Measurements from ENCODE around the gene URI1.
A peak's percentile ranks its signal among the peaks of the same experiment; 100 is the strongest.
"Not testable (repeated sequence)": the region's sequence is repeated elsewhere in the genome, so short reads cannot be mapped to it uniquely, and the experiment has no call there.

The URI1 gene

GRCh38 chr19:29941828-29942403 lies at the start of gene URI1:
Gene URI1 (plus strand): TSS chr19:29942239. CDS start chr19:29942548, 309 bp downstream.
- DNase-seq: peak; percentile 90 to 98

GRCh38 chr19:29893606-29894284 lies 48.3 kb upstream of the URI1 start:
- no peak for DNase-seq

GRCh38 chr19:29896802-29897201 lies 45.2 kb upstream of the URI1 start:
- DNase-seq: no peak

GRCh38 chr19:29897466-29897865 lies 44.6 kb upstream of the URI1 start:
- no peak for DNase-seq

GRCh38 chr19:29904017-29904416 lies 38.0 kb upstream of the URI1 start:
- no peak for DNase-seq

GRCh38 chr19:29908963-29909944 lies 32.8 kb upstream of the URI1 start:
- no peak for DNase-seq

- no peak for DNase-seq
Measured at GRCh38 chr19:29914933-29915332, 27.1 kb upstream of the URI1 start.

GRCh38 chr19:29915832-29916231 lies 26.2 kb upstream of the URI1 start:
- DNase-seq: not testable (repeated sequence)

GRCh38 chr19:29917911-29918310 lies 24.1 kb upstream of the URI1 start:
- DNase-seq: no peak

GRCh38 chr19:29918891-29919290 lies 23.1 kb upstream of the URI1 start:
- no peak for DNase-seq

- DNase-seq: no peak
Measured at GRCh38 chr19:29922972-29923371, 19.1 kb upstream of the URI1 start.

- no peak for DNase-seq
Measured at GRCh38 chr19:29923653-29924052, 18.4 kb upstream of the URI1 start.

GRCh38 chr19:29926031-29926430 lies 16.0 kb upstream of the URI1 start:
- DNase-seq: no peak

GRCh38 chr19:29926801-29927200 lies 15.2 kb upstream of the URI1 start:
- no peak for DNase-seq

- DNase-seq: no peak
Measured at GRCh38 chr19:29927944-29928625, 14.0 kb upstream of the URI1 start.

GRCh38 chr19:29928831-29929230 lies 13.2 kb upstream of the URI1 start:
- DNase-seq: no peak

GRCh38 chr19:29934257-29934656 lies 7.8 kb upstream of the URI1 start:
- no peak for DNase-seq

- DNase-seq: no peak
Measured at GRCh38 chr19:29934781-29935180, 7.3 kb upstream of the URI1 start.

GRCh38 chr19:29936409-29936808 lies 5.6 kb upstream of the URI1 start:
- no peak for DNase-seq

GRCh38 chr19:29939628-29940027 lies 2.4 kb upstream of the URI1 start:
- DNase-seq: no peak

GRCh38 chr19:29940971-29941585 lies 961 bp upstream of the URI1 start:
- no peak for DNase-seq

Measured in stimulated activated CD4-positive, alpha-beta T cell treated with anti-CD3 and anti-CD28 coated beads, Interleukin-4, amount 100 ng/mL, for 4 hours (primary cell).